Psoas muscle (tissue), 8 donors: ENCODE measurements around the gene MT1F. TPM values are rescaled to one million over a fixed set of nuclear protein-coding genes. Genes with fewer than 3 reads are reported as not detected.

Experiments
- ATAC-seq, 4 donors: fragments of 200-7000 bp; cut with Tn5 transposase; one replicate each; pipeline ENCODE4 v1.9.1; 2020; ENCODE audit warnings: moderate library complexity in 3 of 4, mild to moderate bottlenecking in 2 of 4
- DNase-seq, 2 donors: peaks; one replicate each; pipeline ENCODE4 v3.0.0-alpha.2; 2020
- H3K27ac ChIP-seq: fragments of 200-600 bp; one replicate; pipeline ENCODE4 v1.8.0; 2022
- H3K27me3 ChIP-seq, 3 donors: fragments of 200-600 bp in 1 of 3; one replicate each; pipeline versions ENCODE4 v1.6.1 to v1.8.0; 2013 to 2022; ENCODE audit warnings: low read length in 2 of 3, mild to moderate bottlenecking in 2 of 3, moderate library complexity in 1 of 3; ENCODE audit not compliant: insufficient read depth in 3 of 3
- H3K36me3 ChIP-seq, 2 donors: fragments of 200-600 bp in 1 of 2; one replicate each; pipeline versions ENCODE4 v1.6.1 to v1.8.0; 2013 to 2022; ENCODE audit warnings: low read depth in 1 of 2, mild to moderate bottlenecking in 1 of 2, moderate library complexity in 1 of 2; ENCODE audit not compliant: insufficient read depth in 1 of 2
- H3K4me1 ChIP-seq: fragments of 200-600 bp; one replicate; pipeline ENCODE4 v1.8.0; 2022
- H3K4me3 ChIP-seq: fragments of 200-600 bp; one replicate; pipeline ENCODE4 v1.8.0; 2022; ENCODE audit warnings: mild to moderate bottlenecking
- H3K9me3 ChIP-seq: fragments of 200-600 bp; one replicate; pipeline ENCODE4 v1.8.0; 2022
- WGBS, 3 donors: extraction: QIAGEN DNeasy Blood & Tissue Kit; methylation state at CpG; one replicate each; pipeline versions ENCODE4 v1.1.6 to v1.1.7; 2013; 5-methylcytosine and 5-hydroxymethylcytosine counted together
- intact Hi-C, 2 donors: fragments of 100-400 bp; cut with DNase I; formaldehyde crosslinking; loops; one replicate each; pipeline versions ENCODE4 v1.11.0 to v1.14.2; 2022
- polyA plus RNA-seq, 3 donors: library from polyadenylated mRNA; stranded (reverse); fragments of 200-250 nt; gene quantifications; one replicate each; pipeline ENCODE4 v1.2.3, GENCODE V29; 2013
- total RNA-seq, 4 donors: library from RNA; stranded (reverse); fragmentation: NEBNext Ultra II Directional in 2 of 4; extraction: Animal tissue kit (Norgen Biotek cat#: 25700) in 2 of 4; gene quantifications; one replicate each; pipeline versions ENCODE4 v1.2.1 to v1.2.4, GENCODE V29; 2021 to 2023
- TF ChIP-seq, protein P1 (sequence below): fragments of 200-600 bp; IDR thresholded peaks from one replicate; pipeline ENCODE4 v1.8.0; 2022; ENCODE audit warnings: antibody characterized with exemption
- donor health status: healthy with polysubstance abuse.
- donor health status: DM: no; HTN: no; CAD: no; lungs with moderate emphysema.
- donor health status: Bipolar disorder and iron deficiency.
- donor health status: healthy.
- donor health status: DM: yes; HTN: yes; CAD: no.
- donor health status: DM: no; HTN: no; CAD: no.
- donor health status: DM: no; HTN: no; CAD: no.
- donor health status: DM: yes; HTN: yes; CAD: no.

Gene MT1F
- total and polyA plus RNA-seq, 7 donors: 0.73 to 3.2 (median 1.2) TPM; not detected in 1

- TF ChIP-seq, protein P1, sequence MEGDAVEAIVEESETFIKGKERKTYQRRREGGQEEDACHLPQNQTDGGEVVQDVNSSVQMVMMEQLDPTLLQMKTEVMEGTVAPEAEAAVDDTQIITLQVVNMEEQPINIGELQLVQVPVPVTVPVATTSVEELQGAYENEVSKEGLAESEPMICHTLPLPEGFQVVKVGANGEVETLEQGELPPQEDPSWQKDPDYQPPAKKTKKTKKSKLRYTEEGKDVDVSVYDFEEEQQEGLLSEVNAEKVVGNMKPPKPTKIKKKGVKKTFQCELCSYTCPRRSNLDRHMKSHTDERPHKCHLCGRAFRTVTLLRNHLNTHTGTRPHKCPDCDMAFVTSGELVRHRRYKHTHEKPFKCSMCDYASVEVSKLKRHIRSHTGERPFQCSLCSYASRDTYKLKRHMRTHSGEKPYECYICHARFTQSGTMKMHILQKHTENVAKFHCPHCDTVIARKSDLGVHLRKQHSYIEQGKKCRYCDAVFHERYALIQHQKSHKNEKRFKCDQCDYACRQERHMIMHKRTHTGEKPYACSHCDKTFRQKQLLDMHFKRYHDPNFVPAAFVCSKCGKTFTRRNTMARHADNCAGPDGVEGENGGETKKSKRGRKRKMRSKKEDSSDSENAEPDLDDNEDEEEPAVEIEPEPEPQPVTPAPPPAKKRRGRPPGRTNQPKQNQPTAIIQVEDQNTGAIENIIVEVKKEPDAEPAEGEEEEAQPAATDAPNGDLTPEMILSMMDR: no peak
- no peaks in the 10 kb centered on the region for H3K9me3 ChIP-seq
- no peak overlapping the region for H3K27ac ChIP-seq
- peaks cover 23% of the 10 kb centered on the region for H3K4me1 ChIP-seq
- WGBS, 3 donors: 38 to 43% (median 39%) methylated on average over 1 of the region's 1 CpG
- no peaks in the 10 kb centered on the region for H3K36me3 ChIP-seq
- ATAC-seq (no peak), DNase-seq (no peak)
- intact Hi-C loops: no loop called here
- no peak overlapping the region for H3K4me3 ChIP-seq
- H3K27me3 ChIP-seq: no peaks in the 10 kb centered on the region
These were observed 31.0 kb downstream of the MT1F start for GRCh38 chr16:56688762-56689161.

GRCh38 chr16:56689171-56689570 is 31.4 kb downstream of the MT1F start:
- Histone ChIP-seq H3K27me3 (no peaks in the 10 kb centered on the region), H3K36me3 (no peaks in the 10 kb centered on the region), H3K9me3 (no peaks in the 10 kb centered on the region), H3K4me3 (no peak overlapping the region), H3K4me1 (peaks cover 22% of the 10 kb centered on the region), H3K27ac (no peak overlapping the region)
- TF ChIP-seq, protein P1: no peak
- DNase-seq: no peak
- intact Hi-C loops: no loop called here
- 49 to 57% (median 55%) methylated on average over 3 of the region's 3 CpGs for WGBS, 3 donors
- no peak for ATAC-seq

GRCh38 chr16:56690420-56691122 is 32.8 kb downstream of the MT1F start:
- intact Hi-C loops: no loop called here

DNA sequence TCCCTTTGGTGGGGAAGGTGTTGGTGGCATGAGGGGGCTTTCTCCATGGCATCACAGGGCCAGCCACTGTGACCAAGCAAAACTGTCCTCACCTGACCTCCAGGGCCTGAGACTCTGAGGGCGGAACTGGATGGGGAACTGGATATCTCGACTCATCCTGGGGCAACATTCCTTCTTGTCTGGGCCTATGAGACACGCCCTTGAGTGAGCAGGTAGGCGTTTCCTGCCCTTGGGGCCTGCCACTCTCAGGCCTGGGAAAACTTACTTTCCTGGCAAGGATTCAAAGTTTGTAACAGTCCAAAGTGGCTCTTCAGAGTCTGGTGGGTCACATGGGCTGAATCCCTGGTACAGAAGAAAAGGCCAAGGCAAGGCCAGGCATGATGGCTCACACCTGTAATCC is 34.1 kb downstream of the MT1F start:
- H3K36me3 ChIP-seq: no peaks in the 10 kb centered on the region
- peak overlapping the region; percentile 53 for H3K27ac ChIP-seq
- TF ChIP-seq, protein P1: no peak
- H3K4me1 ChIP-seq: no peaks in the 10 kb centered on the region
- WGBS, 3 donors: 17 to 45% (median 19%) methylated on average over 4 of the region's 4 CpGs
- ATAC-seq (peak; percentile 40 to 83 (median 73)), DNase-seq (no peak)
- no peaks in the 10 kb centered on the region for H3K9me3 ChIP-seq
- intact Hi-C loops: no loop called here
- no peak overlapping the region for H3K4me3 ChIP-seq
- H3K27me3 ChIP-seq: no peaks in the 10 kb centered on the region

More at GRCh38 chr16:56690420-56691122, 32.8 kb downstream of the MT1F start:
- TF ChIP-seq, protein P1: no peak
- peaks cover 10% of the 10 kb centered on the region for H3K4me1 ChIP-seq
- 71 to 96% (median 85%) methylated on average over 4 of the region's 4 CpGs for WGBS, 3 donors
- no peak for DNase-seq
- no peaks in the 10 kb centered on the region for H3K27me3 ChIP-seq
- H3K9me3 ChIP-seq: no peaks in the 10 kb centered on the region
- ATAC-seq: no peak
- H3K27ac ChIP-seq: no peak overlapping the region
- no peak overlapping the region for H3K4me3 ChIP-seq
- no peaks in the 10 kb centered on the region for H3K36me3 ChIP-seq

DNA sequence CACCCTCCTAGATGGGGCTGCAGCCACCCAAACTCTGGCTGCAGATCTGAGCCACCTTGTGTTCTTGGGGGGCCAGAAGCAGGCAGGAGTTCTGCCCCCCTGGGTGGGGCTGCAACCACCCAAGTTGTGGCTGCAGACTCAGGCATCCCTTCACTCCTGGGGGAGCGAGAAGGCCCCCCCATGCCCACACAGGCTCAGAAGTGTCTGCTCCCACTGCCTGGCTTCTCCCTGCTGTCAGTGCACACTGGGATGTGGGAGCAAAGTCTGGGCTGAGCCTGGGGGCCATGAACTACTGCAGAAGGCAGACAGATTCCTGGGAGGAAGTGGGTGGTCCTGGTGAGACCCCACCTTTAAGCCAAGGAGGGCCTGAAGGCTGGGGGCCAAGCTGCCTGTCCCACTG is 37.5 kb downstream of the MT1F start:
- Histone ChIP-seq H3K4me1 (no peaks in the 10 kb centered on the region), H3K9me3 (no peaks in the 10 kb centered on the region), H3K27ac (no peak overlapping the region), H3K36me3 (no peaks in the 10 kb centered on the region), H3K4me3 (no peak overlapping the region), H3K27me3 (no peaks in the 10 kb centered on the region)
- no peak for ATAC-seq
- intact Hi-C loops: no loop called here
- 83 to 100% methylated on average over 1 of the region's 1 CpG; no CpG with 5 or more reads in 1 of the 3 donors for WGBS, 3 donors
- no peak for DNase-seq
- TF ChIP-seq, protein P1: no peak
